Measurements from ENCODE around the gene HIP1.

GRCh38 chr7:75599244-75599781 is 139.4 kb downstream of the HIP1 start:
- TF ChIP-seq, protein P1, sequence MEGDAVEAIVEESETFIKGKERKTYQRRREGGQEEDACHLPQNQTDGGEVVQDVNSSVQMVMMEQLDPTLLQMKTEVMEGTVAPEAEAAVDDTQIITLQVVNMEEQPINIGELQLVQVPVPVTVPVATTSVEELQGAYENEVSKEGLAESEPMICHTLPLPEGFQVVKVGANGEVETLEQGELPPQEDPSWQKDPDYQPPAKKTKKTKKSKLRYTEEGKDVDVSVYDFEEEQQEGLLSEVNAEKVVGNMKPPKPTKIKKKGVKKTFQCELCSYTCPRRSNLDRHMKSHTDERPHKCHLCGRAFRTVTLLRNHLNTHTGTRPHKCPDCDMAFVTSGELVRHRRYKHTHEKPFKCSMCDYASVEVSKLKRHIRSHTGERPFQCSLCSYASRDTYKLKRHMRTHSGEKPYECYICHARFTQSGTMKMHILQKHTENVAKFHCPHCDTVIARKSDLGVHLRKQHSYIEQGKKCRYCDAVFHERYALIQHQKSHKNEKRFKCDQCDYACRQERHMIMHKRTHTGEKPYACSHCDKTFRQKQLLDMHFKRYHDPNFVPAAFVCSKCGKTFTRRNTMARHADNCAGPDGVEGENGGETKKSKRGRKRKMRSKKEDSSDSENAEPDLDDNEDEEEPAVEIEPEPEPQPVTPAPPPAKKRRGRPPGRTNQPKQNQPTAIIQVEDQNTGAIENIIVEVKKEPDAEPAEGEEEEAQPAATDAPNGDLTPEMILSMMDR (IDR thresholded peaks at IDR 0.05), result no peak
- peak in 1 of 2 donors; percentile 47 for TF ChIP-seq POLR2AphosphoS5 (IDR thresholded peaks at IDR 0.05; ENCODE audit: insufficient read depth in 1 of 2, low read depth in 1 of 2)
